ENCODE data around the gene BPHL.
"Not testable (repeated sequence)": the region's sequence is repeated elsewhere in the genome, so short reads cannot be mapped to it uniquely, and the experiment has no call there.

The BPHL gene

DNA sequence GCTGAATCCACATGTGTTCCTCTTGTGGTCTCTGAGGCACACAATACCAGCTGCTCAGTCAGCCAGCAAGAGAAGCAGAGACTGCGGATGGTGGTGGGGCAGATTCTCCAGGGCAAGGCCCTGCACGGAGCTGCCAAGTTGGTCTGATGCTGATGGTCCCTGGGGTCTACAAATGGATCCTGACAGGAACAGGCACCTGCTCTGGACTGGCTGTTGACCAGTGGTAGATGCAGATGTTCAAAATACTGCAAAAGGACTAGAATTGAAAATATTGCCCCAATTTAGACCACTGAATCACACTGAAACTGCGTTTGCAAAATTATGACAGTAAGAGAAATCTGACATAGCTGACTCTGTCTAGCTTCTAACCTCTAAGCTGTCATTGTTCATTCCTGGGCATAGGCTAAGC is 68.5 kb downstream of the BPHL start:
- DNase-seq: no peak

DNA sequence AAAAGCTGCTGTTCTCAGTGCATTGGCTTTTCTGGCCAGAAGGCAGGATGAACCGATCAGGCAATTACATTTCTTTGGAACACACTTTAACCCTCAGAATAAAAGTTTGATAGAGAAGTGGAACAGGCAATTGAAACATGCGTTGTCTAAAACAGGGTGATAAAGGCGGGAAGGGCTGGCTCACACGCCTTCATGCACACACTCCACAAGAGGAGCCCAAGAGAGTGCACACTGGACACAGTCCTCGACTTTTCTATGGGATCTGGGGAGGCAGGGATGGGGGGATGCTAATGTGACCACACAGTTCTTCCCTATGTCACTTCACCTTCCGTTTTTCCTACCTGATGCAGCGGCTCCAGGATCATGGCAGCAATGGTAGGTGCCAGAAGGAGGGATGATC is 69.8 kb downstream of the BPHL start:
- DNase-seq: no peak

DNA sequence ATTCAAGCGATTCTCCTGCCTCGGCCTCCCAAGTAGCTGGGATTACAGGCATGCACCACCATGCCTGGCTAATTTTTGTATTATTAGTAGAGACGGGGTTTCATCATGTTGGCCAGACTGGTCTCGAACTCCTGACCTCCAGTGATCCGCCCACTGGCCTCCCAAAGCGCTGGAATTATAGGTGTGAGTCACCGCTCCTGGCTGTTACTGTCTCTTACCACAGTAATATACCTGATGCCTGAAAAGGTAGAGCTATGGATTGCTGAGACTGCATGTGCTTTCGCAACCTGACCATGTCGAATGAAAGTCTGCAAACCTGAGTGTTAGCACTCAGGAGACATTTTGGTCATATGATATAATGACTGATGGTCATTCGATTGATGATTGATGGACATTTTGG is 70.7 kb downstream of the BPHL start:
- DNase-seq: not testable (repeated sequence)

DNA sequence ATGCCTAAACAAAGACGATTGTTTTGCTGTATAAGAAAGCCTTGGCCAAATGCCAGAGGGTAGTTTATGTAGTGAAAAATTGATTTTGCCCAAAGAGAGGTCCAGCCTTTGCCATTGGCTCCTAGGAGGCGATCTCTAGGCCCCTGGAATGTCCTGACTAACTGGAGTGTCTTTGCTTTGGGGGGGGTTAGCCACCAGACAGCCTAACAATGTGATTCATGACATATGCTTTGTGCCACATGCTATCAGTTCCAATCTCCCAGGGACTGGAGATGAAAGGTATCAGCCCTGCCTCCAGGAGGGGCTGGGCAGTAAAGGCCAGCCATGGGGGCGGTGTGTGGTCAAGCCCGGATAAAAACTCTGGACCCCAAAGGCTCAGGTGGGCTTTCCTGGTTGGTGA is 71.5 kb downstream of the BPHL start:
- no peak for DNase-seq

DNA sequence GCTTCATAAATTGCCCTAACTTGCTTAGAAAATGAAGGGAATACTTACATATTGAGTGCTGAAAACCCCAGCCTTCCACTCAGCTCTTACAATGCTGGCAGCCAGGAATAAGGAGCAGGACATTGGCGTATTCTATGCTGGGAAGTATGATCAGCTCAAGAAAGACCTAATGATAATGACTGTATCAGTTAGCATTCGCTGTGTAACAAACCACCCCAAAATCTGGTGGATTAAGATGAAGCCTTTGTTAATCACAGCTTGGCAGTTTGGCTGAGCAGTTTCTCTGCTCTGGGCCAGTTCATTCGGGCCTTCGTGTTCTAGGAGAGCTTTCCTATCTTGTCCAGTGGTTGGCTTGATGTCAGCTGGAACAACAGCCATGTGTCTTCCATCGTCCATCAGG is 72.3 kb downstream of the BPHL start:
- DNase-seq: no peak

DNA sequence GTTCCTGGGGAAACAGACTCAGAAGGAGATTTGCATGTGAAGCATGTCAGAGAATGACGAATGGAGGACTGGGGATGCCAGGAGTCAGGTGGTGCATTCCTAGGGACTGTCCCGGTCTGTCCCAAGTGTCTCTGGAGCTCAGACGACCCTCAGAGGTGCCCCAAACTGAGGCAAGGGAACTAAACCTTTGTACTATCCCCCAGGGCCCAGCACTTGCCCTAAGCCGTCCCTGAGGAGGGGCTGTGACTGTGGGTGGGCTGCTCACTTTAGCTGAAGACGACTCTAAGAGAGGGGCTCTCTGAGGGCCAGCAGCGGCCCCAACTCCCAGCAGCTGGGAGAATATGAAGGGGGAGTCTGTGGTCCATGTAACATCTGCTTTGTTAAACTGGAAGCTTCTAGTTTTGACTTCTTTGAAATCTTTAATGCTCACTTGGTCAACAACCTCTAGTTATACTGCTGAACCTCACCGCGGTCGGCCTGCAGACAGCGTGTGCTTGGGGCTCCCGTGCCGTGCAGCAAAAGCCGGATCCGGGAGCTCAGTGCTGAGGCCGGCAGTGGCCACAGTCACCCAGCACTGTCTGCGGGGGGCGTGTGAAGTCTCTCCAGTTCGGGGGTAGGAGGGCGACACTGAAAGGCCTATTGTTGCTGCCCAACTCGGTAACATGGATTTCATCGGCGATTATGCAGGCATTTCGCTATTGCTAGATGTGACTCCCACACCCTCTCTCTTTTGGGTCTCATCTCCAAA is 74.8 kb downstream of the BPHL start:
- no peak for DNase-seq

DNA sequence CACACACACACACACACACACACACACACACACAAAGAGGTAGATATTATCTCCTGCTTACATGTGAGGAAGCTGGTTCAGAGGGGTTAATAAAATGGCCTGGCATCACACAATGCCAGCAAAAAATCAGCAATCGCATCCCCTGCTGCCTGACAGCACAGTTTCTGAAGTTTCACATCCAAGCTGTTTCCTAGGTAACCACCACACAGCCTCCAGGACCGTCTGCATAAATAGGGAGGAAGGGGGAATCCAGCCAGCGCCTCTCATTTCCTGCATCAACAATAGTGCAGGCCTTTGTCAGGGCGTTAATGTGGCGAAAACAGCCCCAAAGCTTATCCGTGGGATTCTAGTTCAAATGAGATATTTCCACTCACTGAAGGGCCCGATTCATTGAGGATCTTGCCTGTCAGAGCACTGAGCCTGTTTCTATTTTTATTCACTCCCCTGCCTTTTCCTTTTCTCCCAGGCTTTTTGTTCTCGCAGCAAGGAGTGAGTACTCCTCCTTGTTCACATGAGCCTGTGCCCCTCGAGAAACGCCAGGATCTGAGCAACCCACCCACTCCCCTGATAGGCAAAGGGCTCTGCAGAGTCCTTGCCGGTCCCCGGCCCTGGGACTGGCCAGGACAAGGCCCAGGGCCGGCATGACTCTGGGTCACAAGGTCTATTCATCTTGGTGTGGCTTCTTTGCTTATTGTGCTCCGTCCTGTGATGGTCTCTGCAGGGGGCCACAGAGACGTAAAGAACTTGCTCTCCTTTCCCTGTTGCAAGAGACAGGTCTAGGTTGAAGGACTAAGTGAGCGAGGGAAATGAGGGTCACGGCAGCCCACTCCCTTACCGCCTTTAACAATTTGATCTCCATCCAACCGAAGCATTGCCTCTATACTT is 76.3 kb downstream of the BPHL start:
- DNase-seq: no peak

DNA sequence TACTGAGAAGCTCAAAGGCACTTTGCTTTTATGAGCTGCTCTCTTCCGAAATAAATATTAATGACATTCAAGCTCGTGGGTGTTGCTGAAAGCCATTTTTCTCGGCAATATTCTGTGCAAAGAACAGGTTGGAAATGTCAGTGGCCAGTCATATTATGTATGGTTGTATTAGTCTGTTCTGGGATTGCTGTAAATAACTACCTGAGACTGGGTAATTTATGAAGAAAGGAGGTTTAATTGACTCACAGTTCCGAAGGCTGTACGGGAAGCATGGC is 76.8 kb downstream of the BPHL start:
- no peak for DNase-seq

DNA sequence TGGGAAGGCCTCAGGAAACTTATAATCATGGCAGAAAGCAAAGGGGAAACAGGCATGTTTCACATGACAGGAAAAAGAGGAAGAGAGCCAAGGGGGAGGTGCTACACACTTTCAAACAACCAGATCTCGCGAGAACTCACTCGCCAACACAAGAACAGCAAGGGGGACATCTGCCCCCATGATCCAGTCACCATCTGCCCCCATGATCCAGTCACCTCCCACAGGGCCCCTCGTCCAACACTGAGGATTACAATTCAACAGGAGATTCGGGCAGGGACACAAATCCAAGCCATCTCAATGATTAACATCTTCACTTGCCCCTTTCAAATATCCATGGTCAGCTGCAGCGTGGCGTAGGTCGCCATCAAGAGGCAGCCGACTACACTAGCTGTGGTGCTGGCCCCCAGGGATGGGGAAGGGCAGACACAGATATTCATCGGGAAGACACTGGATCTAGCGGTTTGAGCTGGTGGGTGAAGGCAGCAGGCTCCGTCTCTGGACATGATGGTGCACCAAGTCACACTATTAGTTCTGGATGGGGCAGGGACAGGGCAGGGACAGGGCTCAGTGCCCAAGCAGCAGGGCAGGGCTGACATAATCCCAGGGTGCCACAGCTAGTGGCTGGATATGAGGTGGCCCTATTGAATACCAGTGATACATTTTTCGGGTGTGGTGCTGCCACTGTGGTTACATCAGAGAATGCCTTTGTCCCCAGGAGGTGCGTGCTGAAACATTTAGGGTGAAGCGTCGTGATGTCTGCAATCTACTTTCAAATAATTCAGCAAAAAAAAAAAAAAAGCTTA is 77.4 kb downstream of the BPHL start:
- peak; percentile 33 for DNase-seq

DNA sequence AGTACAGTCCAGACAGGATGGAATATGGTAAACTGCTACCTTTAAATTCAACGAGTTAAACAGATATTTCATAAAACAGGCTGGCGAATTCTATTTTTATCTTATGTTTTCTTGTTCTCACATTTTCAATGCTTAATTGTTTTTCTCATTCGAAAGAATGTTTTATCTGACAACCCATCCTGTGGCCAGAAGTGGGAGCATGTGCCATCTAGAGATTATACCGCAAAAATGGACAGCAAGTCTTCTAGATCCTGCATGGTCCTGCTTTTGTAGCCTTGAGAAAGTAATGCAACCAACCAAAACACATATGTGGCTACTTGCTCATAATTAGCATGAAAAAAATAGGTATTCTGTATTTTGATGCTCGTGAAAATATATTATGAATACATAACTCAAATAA is 78.3 kb downstream of the BPHL start:
- no peak for DNase-seq

DNA sequence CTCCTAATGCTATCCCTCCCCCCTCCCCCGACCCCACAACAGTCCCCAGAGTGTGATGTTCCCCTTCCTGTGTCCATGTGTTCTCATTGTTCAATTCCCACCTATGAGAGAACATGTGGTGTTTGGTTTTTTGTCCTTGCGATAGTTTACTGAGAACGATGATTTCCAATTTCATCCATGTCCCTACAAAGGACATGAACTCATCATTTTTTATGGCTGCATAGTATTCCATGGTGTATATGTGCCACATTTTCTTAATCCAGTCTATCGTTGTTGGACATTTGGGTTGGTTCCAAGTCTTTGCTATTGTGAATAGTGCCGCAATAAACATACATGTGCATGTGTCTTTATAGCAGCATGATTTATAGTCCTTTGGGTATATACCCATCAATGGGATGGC is 79.2 kb downstream of the BPHL start:
- DNase-seq: not testable (repeated sequence)

DNA sequence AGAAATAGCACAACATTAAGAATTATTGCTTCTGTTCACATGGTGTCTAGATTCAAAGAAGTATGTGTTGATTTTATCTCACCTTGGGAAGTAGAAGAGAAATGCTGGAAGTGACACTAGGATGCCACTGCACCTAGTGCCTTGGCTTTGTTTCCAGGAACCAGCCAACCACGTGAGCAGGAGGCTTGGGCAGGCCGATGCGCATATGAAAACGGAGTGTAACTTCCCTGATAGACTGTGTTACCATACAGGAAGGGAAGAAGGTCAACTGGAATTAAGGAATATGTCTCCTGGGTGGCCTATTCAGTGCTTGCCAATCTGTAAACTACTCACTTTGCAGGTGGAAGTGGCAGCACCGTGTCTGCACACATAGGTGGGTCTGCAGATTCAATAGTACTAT is 80.9 kb downstream of the BPHL start:
- DNase-seq: no peak

DNA sequence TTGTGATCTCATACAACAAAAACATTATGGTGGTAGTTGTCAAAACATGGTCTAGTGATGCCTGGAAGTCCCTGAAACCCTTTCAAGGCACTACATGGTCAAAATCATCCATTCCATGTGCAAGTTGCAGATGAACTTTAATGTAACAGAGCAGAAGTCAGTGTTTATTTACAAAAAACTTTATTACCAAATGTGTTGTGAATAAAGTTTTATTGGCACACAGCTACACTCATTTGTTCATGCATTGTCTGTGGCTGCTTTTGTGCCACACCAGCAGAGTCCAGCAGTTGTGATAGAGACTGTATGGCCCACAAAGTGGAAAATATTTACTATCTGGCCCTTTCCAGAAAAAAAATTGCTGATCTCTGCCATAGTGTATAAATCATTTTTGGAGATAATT is 82.2 kb downstream of the BPHL start:
- DNase-seq: no peak

DNA sequence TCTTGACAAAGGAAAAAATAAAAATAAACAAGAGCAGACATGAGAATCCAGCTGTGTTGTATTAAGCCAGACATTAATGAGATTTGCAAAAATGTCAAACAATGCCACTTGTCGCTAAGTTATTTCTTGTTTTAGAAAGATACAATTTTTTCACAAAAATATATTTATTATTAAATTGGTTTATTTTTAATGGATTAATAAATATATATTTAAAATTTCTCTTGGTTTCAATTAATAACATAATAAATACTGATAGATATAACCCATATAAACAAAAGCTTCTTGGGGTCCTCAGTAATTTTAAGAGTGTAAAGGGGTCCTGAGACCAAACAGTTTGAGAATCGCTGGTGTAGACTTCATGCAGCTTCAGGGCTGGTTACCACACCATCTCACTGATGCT is 82.9 kb downstream of the BPHL start:
- DNase-seq: no peak

Data from MV-4-11 (cell line).